SK-N-MC (cell line): ENCODE data around the gene EDNRA.

Source experiments
- EZH2 ChIP-seq: fragments of 200-600 bp; sonication (generic); IDR thresholded peaks from one replicate; pipeline ENCODE4 v1.6.1; 2017; ENCODE audit warnings: antibody characterized with exemption
- POLR2AphosphoS5 ChIP-seq: IDR thresholded peaks from 2 replicates; pipeline ENCODE4 v1.6.1; 2012; ENCODE audit warnings: mild to moderate bottlenecking, low read depth, low read length, borderline replicate concordance

GRCh38 chr4:147591106-147591505 lies 110.2 kb downstream of the EDNRA start:
- TF ChIP-seq EZH2 (no peak), POLR2AphosphoS5 (no peak)
